Keratinocyte (primary cell): ENCODE measurements around the gene CAMK2D. TPM values are rescaled to one million over a fixed set of nuclear protein-coding genes. Genes with fewer than 3 reads are reported as not detected.

Experiments
- DNase-seq: peaks from one replicate; pipeline ENCODE4 v3.0.0-alpha.2; 2011; ENCODE audit warnings: low read depth, missing footprints, low spot score
- FAIRE-seq: peaks from 2 replicates; lab custom pipeline; 2011; peaks lifted over from hg19 to GRCh38; lab: Jason Lieb, UNC
- H2AFZ ChIP-seq: 2 replicates; pipeline ENCODE4 v1.6.0; 2012; ENCODE audit warnings: low read length, control low read depth, inconsistent platforms; ENCODE audit not compliant: control insufficient read depth
- H3K27ac ChIP-seq: 2 replicates; pipeline ENCODE4 v1.5.1; 2011; ENCODE audit warnings: low read length; ENCODE audit not compliant: control insufficient read depth, insufficient read depth
- H3K27me3 ChIP-seq: 3 replicates; pipeline ENCODE4 v1.6.0; 2011; ENCODE audit warnings: low read length; ENCODE audit not compliant: control insufficient read depth, insufficient read depth; ENCODE audit errors: extremely low read depth
- H3K36me3 ChIP-seq, 2 experiments: 2 replicates in 1 of 2; 3 replicates in 1 of 2; pipeline ENCODE4 v1.5.1; 2011; ENCODE audit warnings: low read length in 2 of 2, mild to moderate bottlenecking in 1 of 2; ENCODE audit not compliant: control insufficient read depth in 2 of 2, insufficient read depth in 2 of 2; ENCODE audit errors: extremely low read depth in 1 of 2
- H3K4me1 ChIP-seq: 3 replicates; pipeline ENCODE4 v1.5.1; 2011; ENCODE audit warnings: low read length; ENCODE audit not compliant: control insufficient read depth, insufficient read depth; ENCODE audit errors: extremely low read depth
- H3K4me2 ChIP-seq: 3 replicates; pipeline ENCODE4 v1.6.0; 2011; ENCODE audit warnings: low read depth, low read length; ENCODE audit not compliant: control insufficient read depth, insufficient read depth; ENCODE audit errors: extremely low read depth
- H3K4me3 ChIP-seq, 3 experiments: fragments of 200-600 bp in 1 of 3; sonication (generic) in 1 of 3; 2 replicates in 2 of 3; 3 replicates in 1 of 3; pipeline ENCODE4 v1.5.1; 2011 to 2016; ENCODE audit warnings: low read length in 3 of 3, mild to moderate bottlenecking in 3 of 3, control low read depth in 2 of 3, inconsistent platforms in 1 of 3, low read depth in 1 of 3, mixed read lengths in 1 of 3, mixed run types in 1 of 3, moderate library complexity in 1 of 3; ENCODE audit not compliant: control insufficient read depth in 2 of 3, insufficient read depth in 2 of 3; ENCODE audit errors: extremely low read depth in 1 of 3
- H3K79me2 ChIP-seq: 2 replicates; pipeline ENCODE4 v1.6.0; 2012; ENCODE audit warnings: low read length; ENCODE audit not compliant: control insufficient read depth, insufficient read depth
- H3K9ac ChIP-seq: 3 replicates; pipeline ENCODE4 v1.6.0; 2011; ENCODE audit warnings: low read length; ENCODE audit not compliant: control insufficient read depth, insufficient read depth; ENCODE audit errors: extremely low read depth
- H3K9me1 ChIP-seq: 3 replicates; pipeline ENCODE4 v1.6.0; 2011; ENCODE audit warnings: low read length; ENCODE audit not compliant: control insufficient read depth, insufficient read depth; ENCODE audit errors: extremely low read depth
- H3K9me3 ChIP-seq: 2 replicates; pipeline ENCODE4 v1.5.1; 2012; ENCODE audit warnings: low read depth, low read length; ENCODE audit not compliant: control insufficient read depth
- H4K20me1 ChIP-seq: 3 replicates; pipeline ENCODE4 v1.6.0; 2011; ENCODE audit warnings: low read length; ENCODE audit not compliant: control insufficient read depth, insufficient read depth; ENCODE audit errors: extremely low read depth
- EZH2 ChIP-seq: IDR thresholded peaks from one replicate; pipeline ENCODE4 v1.6.1; 2012; ENCODE audit warnings: inconsistent platforms, mild to moderate bottlenecking, low read length, moderate library complexity
- dilution Hi-C: fragments of 300-500 bp; cut with MboI; formaldehyde crosslinking; loops from one replicate; pipeline ENCODE4 v1.7.0; 2020; ENCODE audit warnings: low sequenced_read_pairs; ENCODE audit not compliant: extremely low pct_ligation_motif_present
- polyA plus RNA-seq, 5 experiments: library from polyadenylated mRNA; depleted of rRNA in 3 of 5; stranded (reverse) in 3 of 5; stranded (forward) in 1 of 5; unstranded in 1 of 5; fragments of >200 nt; gene quantifications; 1 replicate in 1 of 5; 2 replicates in 3 of 5; 3 replicates in 1 of 5; pipeline versions ENCODE4 v1.2.1 to v1.2.3, GENCODE V29; 2011 to 2012; ENCODE audit warnings: missing spikeins in 2 of 5, low read depth in 1 of 5, low replicate concordance in 1 of 5
- TF ChIP-seq, protein P1 (sequence below), 3 experiments: IDR thresholded peaks in 1 of 3; conservative IDR thresholded peaks in 1 of 3; optimal IDR thresholded peaks in 1 of 3; 2 replicates in 2 of 3; 3 replicates in 1 of 3; pipeline versions ENCODE3 to v1.5.1; 2011; ENCODE audit warnings: low read length in 3 of 3, mild to moderate bottlenecking in 3 of 3, moderate library complexity in 2 of 3, control low read depth in 1 of 3, inconsistent platforms in 1 of 3; ENCODE audit not compliant: insufficient read depth in 2 of 3; ENCODE audit errors: extremely low read depth in 1 of 3

CAMK2D gene
- polyA plus RNA-seq, 1 donor (not counting 4 experiments of a cell fraction or from before 2014, with no cell fraction given) = 18.8 TPM

DNA sequence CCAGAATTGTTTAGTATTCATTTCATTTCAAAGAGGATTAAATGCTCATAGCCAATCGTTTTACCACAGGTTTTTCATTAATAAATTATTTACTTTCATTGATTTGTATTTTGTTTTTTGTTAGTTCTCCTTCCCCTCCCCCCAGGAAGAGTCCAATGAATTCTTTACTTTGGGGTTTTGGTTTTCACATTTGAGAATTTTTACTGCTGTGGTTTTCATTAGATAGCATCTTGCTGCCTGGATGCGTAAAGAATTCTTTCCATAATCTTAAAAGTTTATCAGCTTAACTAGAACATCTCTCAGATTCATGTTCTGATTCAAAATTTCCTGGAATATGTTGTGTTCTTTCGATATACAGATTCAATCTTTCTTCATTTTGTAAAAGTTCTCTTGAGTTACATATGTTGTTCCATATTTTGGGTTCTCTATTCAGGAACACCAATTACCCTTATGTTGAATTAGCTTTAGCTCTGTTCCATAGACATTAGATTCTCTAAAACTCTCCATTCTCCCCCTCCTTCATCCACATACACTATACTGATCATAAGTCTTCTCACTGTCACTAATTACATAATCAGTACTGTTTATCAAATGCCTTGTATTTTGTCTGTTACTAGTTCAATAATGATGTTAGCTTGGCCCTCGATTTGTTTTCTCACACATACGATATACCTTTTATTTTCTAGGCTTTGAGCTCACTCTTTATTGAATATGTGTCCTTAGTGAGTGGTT is 184.4 kb downstream of the CAMK2D start:
- Histone ChIP-seq H2AFZ (no peak overlapping the region), H3K4me2 (no peak overlapping the region), H3K4me1 (peaks cover 3% of the 10 kb centered on the region), H4K20me1 (no peaks in the 10 kb centered on the region), H3K4me3 (no peak overlapping the region), H3K9me3 (no peaks in the 10 kb centered on the region), H3K27me3 (no peaks in the 10 kb centered on the region), H3K79me2 (no peaks in the 10 kb centered on the region), H3K27ac (no peak overlapping the region), H3K9ac (no peak overlapping the region), H3K36me3 (no peaks in the 10 kb centered on the region), H3K9me1 (no peaks in the 10 kb centered on the region)
- DNase-seq (no peak), FAIRE-seq (no peak)
- no peak for TF ChIP-seq EZH2
- TF ChIP-seq, protein P1, sequence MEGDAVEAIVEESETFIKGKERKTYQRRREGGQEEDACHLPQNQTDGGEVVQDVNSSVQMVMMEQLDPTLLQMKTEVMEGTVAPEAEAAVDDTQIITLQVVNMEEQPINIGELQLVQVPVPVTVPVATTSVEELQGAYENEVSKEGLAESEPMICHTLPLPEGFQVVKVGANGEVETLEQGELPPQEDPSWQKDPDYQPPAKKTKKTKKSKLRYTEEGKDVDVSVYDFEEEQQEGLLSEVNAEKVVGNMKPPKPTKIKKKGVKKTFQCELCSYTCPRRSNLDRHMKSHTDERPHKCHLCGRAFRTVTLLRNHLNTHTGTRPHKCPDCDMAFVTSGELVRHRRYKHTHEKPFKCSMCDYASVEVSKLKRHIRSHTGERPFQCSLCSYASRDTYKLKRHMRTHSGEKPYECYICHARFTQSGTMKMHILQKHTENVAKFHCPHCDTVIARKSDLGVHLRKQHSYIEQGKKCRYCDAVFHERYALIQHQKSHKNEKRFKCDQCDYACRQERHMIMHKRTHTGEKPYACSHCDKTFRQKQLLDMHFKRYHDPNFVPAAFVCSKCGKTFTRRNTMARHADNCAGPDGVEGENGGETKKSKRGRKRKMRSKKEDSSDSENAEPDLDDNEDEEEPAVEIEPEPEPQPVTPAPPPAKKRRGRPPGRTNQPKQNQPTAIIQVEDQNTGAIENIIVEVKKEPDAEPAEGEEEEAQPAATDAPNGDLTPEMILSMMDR (optimal IDR thresholded peaks at IDR 0.05 in 1 of 3, IDR thresholded peaks at IDR 0.05 in 1 of 3, conservative IDR thresholded peaks at IDR 0.05 in 1 of 3; ENCODE audit: extremely low read depth in 1 of 3, insufficient read depth in 2 of 3, low read length in 3 of 3) = no peak
- dilution Hi-C loops = no loop called here

DNA sequence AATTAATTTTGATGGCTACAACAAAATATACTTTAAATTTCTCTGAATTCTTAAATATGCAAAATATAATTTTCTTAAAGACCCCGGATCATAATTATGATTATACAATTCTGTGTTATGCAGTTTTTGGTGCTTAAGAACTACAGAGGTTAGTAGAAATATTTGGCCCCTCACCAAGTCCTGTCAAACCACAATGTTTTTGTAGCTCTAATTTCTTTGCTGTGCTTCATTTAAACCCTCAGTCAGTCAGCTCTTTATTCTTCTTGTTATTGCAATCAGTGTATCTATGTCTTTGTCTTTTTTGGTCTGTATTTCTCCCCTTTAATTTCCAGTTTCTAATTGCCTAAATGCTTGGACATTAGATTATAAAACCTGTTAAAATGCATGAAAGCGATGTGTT is 186.1 kb downstream of the CAMK2D start:
- Histone ChIP-seq H3K4me3 (no peak overlapping the region), H3K36me3 (no peaks in the 10 kb centered on the region), H3K4me1 (peaks cover 3% of the 10 kb centered on the region), H3K79me2 (no peaks in the 10 kb centered on the region), H3K9me1 (no peaks in the 10 kb centered on the region), H3K27me3 (no peaks in the 10 kb centered on the region), H3K9me3 (no peaks in the 10 kb centered on the region), H3K4me2 (no peak overlapping the region), H2AFZ (no peak overlapping the region), H4K20me1 (no peaks in the 10 kb centered on the region), H3K9ac (no peak overlapping the region), H3K27ac (no peak overlapping the region)
- no peak for DNase-seq
- dilution Hi-C loops = no loop called here
- no peak for FAIRE-seq
- TF ChIP-seq, protein P1 (optimal IDR thresholded peaks at IDR 0.05 in 1 of 3, IDR thresholded peaks at IDR 0.05 in 1 of 3, conservative IDR thresholded peaks at IDR 0.05 in 1 of 3; ENCODE audit: extremely low read depth in 1 of 3, insufficient read depth in 2 of 3, low read length in 3 of 3) = no peak
- no peak for TF ChIP-seq EZH2
